Measurements from ENCODE around the gene STRIP1.
A peak's percentile ranks its signal among the peaks of the same experiment; 100 is the strongest.

Gene STRIP1

DNA sequence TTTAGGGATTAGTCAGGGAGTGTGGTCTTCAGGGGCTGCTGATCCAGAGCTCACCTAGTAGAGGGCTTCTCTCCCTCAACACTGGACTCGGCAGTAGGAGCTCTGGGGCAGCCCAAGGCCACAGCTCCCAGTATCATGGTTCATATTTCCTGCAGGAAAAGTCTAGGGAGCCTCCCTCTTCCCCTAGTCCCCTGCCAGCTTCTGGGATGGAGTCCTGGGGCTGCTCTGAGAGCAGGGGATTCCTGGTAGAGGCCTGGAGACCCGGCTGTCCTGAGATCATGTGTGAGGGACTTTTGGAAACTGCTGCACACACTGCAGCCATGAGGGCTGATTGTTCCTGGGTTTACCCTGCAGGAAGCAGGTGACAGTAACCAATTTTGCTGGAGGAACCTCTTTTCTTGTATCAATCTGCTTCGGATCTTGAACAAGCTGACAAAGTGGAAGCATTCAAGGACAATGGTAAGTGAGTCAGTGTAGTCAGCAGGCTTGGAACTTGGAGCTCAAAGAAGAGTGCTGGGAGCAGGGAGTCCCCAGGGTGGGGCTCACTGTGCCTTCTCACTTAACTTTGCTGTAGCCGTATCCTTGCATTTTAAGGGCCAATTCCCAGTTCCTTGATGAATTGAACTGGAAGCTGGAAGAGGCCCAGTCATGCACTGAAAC lies 16.3 kb downstream of the STRIP1 start:
- no peak overlapping the region for H2AFZ ChIP-seq (ENCODE audit: low read depth, low read length, severe bottlenecking)
- H3K79me2 ChIP-seq (ENCODE audit: insufficient read depth, low read length): no peaks in the 10 kb centered on the region
- no peak overlapping the region for H3K4me2 ChIP-seq (ENCODE audit: low read depth, low read length, poor library complexity, severe bottlenecking)
- H3K4me3 ChIP-seq (ENCODE audit: insufficient read depth, low read length, poor library complexity, severe bottlenecking): no peak overlapping the region
- H3K36me3 ChIP-seq (ENCODE audit: low read length): peaks cover 15% of the 10 kb centered on the region
- no peaks in the 10 kb centered on the region for H3K9me3 ChIP-seq (ENCODE audit: insufficient read depth, low read length)
- no peak overlapping the region for H3K27ac ChIP-seq (ENCODE audit: low read depth, low read length)
- H3K9me2 ChIP-seq (replicated peaks; ENCODE audit: insufficient read depth, low read length): no peaks in the 10 kb centered on the region
- H3K27me3 ChIP-seq (ENCODE audit: low read length): no peaks in the 10 kb centered on the region
- H4K20me1 ChIP-seq (ENCODE audit: low read depth, low read length): no peaks in the 10 kb centered on the region
- no peak overlapping the region for H3K9ac ChIP-seq (ENCODE audit: low read length)
- H3F3A ChIP-seq (ENCODE audit: insufficient read depth): no peaks in the 10 kb centered on the region
- TF ChIP-seq, protein P1, sequence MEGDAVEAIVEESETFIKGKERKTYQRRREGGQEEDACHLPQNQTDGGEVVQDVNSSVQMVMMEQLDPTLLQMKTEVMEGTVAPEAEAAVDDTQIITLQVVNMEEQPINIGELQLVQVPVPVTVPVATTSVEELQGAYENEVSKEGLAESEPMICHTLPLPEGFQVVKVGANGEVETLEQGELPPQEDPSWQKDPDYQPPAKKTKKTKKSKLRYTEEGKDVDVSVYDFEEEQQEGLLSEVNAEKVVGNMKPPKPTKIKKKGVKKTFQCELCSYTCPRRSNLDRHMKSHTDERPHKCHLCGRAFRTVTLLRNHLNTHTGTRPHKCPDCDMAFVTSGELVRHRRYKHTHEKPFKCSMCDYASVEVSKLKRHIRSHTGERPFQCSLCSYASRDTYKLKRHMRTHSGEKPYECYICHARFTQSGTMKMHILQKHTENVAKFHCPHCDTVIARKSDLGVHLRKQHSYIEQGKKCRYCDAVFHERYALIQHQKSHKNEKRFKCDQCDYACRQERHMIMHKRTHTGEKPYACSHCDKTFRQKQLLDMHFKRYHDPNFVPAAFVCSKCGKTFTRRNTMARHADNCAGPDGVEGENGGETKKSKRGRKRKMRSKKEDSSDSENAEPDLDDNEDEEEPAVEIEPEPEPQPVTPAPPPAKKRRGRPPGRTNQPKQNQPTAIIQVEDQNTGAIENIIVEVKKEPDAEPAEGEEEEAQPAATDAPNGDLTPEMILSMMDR (IDR thresholded peaks at IDR 0.05; ENCODE audit: insufficient read depth, low read length, poor library complexity, severe bottlenecking): no peak
- TF ChIP-seq EZH2phosphoT487 (conservative IDR thresholded peaks at IDR 0.05; ENCODE audit: low read length): no peak

DNA sequence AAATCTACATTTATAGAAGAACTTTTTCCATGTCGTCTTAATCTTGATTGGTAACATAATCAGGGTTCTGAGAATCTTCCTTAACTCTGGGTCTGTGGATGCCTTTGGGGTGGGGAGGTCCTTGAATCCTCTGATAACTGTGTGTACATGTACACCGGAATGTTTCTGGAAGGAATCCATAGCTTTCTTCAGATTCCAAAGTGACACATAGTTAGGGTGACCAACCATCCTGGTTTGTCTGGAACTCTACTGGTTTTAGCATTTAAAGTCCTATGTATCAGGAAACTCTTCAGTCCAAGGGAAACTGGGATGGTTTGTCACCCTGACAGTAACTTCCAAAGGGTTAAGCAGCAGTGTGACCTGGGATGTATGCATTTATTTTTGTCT lies 16.8 kb downstream of the STRIP1 start:
- Histone ChIP-seq H3K4me2 (ENCODE audit: low read depth, low read length, poor library complexity, severe bottlenecking) (no peak overlapping the region), H3K27ac (ENCODE audit: low read depth, low read length) (no peak overlapping the region), H2AFZ (ENCODE audit: low read depth, low read length, severe bottlenecking) (no peak overlapping the region), H3K36me3 (ENCODE audit: low read length) (peaks cover 15% of the 10 kb centered on the region), H3K27me3 (ENCODE audit: low read length) (no peaks in the 10 kb centered on the region), H3K9me2 (replicated peaks; ENCODE audit: insufficient read depth, low read length) (no peaks in the 10 kb centered on the region), H3K9me3 (ENCODE audit: insufficient read depth, low read length) (no peaks in the 10 kb centered on the region), H4K20me1 (ENCODE audit: low read depth, low read length) (no peaks in the 10 kb centered on the region), H3K79me2 (ENCODE audit: insufficient read depth, low read length) (no peaks in the 10 kb centered on the region), H3K9ac (ENCODE audit: low read length) (no peak overlapping the region), H3F3A (ENCODE audit: insufficient read depth) (no peaks in the 10 kb centered on the region), H3K4me3 (ENCODE audit: insufficient read depth, low read length, poor library complexity, severe bottlenecking) (no peak overlapping the region)
- TF ChIP-seq, protein P1 (IDR thresholded peaks at IDR 0.05; ENCODE audit: insufficient read depth, low read length, poor library complexity, severe bottlenecking): no peak
- no peak for TF ChIP-seq EZH2phosphoT487 (conservative IDR thresholded peaks at IDR 0.05; ENCODE audit: low read length)

DNA sequence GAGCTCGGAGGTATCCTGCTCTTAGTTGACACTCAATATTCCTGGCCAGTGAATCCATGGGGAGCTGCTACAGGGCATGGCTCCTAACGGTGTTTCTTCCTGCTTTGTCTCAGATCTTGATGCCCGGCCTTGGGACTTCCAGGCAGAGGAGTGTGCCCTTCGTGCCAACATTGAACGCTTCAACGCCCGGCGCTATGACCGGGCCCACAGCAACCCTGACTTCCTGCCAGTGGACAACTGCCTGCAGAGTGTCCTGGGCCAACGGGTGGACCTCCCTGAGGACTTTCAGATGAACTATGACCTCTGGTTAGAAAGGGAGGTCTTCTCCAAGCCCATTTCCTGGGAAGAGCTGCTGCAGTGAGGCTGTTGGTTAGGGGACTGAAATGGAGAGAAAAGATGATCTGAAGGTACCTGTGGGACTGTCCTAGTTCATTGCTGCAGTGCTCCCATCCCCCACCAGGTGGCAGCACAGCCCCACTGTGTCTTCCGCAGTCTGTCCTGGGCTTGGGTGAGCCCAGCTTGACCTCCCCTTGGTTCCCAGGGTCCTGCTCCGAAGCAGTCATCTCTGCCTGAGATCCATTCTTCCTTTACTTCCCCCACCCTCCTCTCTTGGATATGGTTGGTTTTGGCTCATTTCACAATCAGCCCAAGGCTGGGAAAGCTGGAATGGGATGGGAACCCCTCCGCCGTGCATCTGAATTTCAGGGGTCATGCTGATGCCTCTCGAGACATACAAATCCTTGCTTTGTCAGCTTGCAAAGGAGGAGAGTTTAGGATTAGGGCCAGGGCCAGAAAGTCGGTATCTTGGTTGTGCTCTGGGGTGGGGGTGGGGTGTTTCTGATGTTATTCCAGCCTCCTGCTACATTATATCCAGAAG lies 19.4 kb downstream of the STRIP1 start:
- Histone ChIP-seq H3K9me2 (replicated peaks; ENCODE audit: insufficient read depth, low read length) (no peaks in the 10 kb centered on the region), H3K27ac (ENCODE audit: low read depth, low read length) (no peak overlapping the region), H2AFZ (ENCODE audit: low read depth, low read length, severe bottlenecking) (no peak overlapping the region), H3K4me3 (ENCODE audit: insufficient read depth, low read length, poor library complexity, severe bottlenecking) (no peak overlapping the region), H3K36me3 (ENCODE audit: low read length) (peaks cover 9% of the 10 kb centered on the region), H3F3A (ENCODE audit: insufficient read depth) (no peaks in the 10 kb centered on the region), H3K4me2 (ENCODE audit: low read depth, low read length, poor library complexity, severe bottlenecking) (no peak overlapping the region), H3K9me3 (ENCODE audit: insufficient read depth, low read length) (no peaks in the 10 kb centered on the region), H3K79me2 (ENCODE audit: insufficient read depth, low read length) (no peaks in the 10 kb centered on the region), H3K9ac (ENCODE audit: low read length) (no peak overlapping the region), H4K20me1 (ENCODE audit: low read depth, low read length) (no peaks in the 10 kb centered on the region), H3K27me3 (ENCODE audit: low read length) (no peaks in the 10 kb centered on the region)
- TF ChIP-seq, protein P1 (IDR thresholded peaks at IDR 0.05; ENCODE audit: insufficient read depth, low read length, poor library complexity, severe bottlenecking): peak; percentile 85
- TF ChIP-seq EZH2phosphoT487 (conservative IDR thresholded peaks at IDR 0.05; ENCODE audit: low read length): no peak

All from SU-DHL-6 (cell line).